H1 (cell line): Measurements from ENCODE around the gene RBM27. TPM values are rescaled to one million over a fixed set of nuclear protein-coding genes. Genes with fewer than 3 reads are reported as not detected.

Source experiments
- CTCF ChIA-PET: fragments of 300-600 bp; sonication (Branson Sonifier 250); formaldehyde crosslinking; loops from one replicate; lab custom pipeline; 2021; ENCODE audit not compliant: partially characterized antibody; lab: Charles Lee
- POLR2A ChIA-PET: fragments of 300-600 bp; sonication (Branson Sonifier 250); formaldehyde crosslinking; loops from one replicate; lab custom pipeline; 2021; ENCODE audit warnings: inconsistent platforms; ENCODE audit not compliant: partially characterized antibody; lab: Charles Lee
- DNase-seq, 2 experiments: peaks; one replicate each; pipeline versions ENCODE4 v3.0.0 to v3.0.0-alpha.2; 2010 to 2022; ENCODE audit warnings: low spot score in 2 of 2, low read depth in 1 of 2, mixed read lengths in 1 of 2
- FAIRE-seq: peaks from 2 replicates; lab custom pipeline; 2011; peaks lifted over from hg19 to GRCh38; lab: Jason Lieb, UNC
- H2AFZ ChIP-seq: 2 replicates; pipeline ENCODE4 v1.8.1; 2012; ENCODE audit warnings: low read length, inconsistent platforms
- H2AK5ac ChIP-seq: 2 replicates; pipeline ENCODE4 v1.6.1; 2013; ENCODE audit warnings: low read depth, low read length
- H2BK120ac ChIP-seq: replicated peaks from 2 replicates; pipeline ENCODE3; 2013; ENCODE audit warnings: low read depth, low read length, inconsistent platforms
- H2BK12ac ChIP-seq: 2 replicates; pipeline ENCODE4 v1.6.1; 2013; ENCODE audit warnings: low read depth, low read length
- H2BK15ac ChIP-seq: 2 replicates; pipeline ENCODE4 v1.6.1; 2013; ENCODE audit warnings: low read length
- H2BK20ac ChIP-seq: 2 replicates; pipeline ENCODE4 v1.6.1; 2013; ENCODE audit warnings: low read length
- H2BK5ac ChIP-seq: 2 replicates; pipeline ENCODE4 v1.6.1; 2013; ENCODE audit warnings: low read depth, low read length
- H3K14ac ChIP-seq: 2 replicates; pipeline ENCODE4 v1.6.1; 2013; ENCODE audit warnings: inconsistent platforms; ENCODE audit not compliant: insufficient read length
- H3K18ac ChIP-seq: 2 replicates; pipeline ENCODE4 v1.6.1; 2013; ENCODE audit warnings: low read length; ENCODE audit errors: extremely low read depth
- H3K23ac ChIP-seq: 2 replicates; pipeline ENCODE4 v1.6.1; 2013; ENCODE audit warnings: inconsistent platforms; ENCODE audit not compliant: insufficient read length
- H3K23me2 ChIP-seq: 2 replicates; pipeline ENCODE4 v1.6.1; 2013; ENCODE audit warnings: low read depth, low read length
- H3K27ac ChIP-seq: 2 replicates; pipeline ENCODE4 v1.6.1; 2011; ENCODE audit warnings: low read depth, low read length, inconsistent platforms
- H3K27me3 ChIP-seq, 4 experiments: replicated peaks in 1 of 4; 1 replicate in 1 of 4; 2 replicates in 3 of 4; pipeline versions ENCODE4 v1.6.1 to v1.8.1; 2011 to 2013; ENCODE audit warnings: low read length in 3 of 4, mild to moderate bottlenecking in 3 of 4, inconsistent platforms in 2 of 4, mixed read lengths in 2 of 4, moderate library complexity in 1 of 4; ENCODE audit not compliant: control insufficient read depth in 3 of 4, insufficient read depth in 3 of 4; ENCODE audit errors: extremely low read depth in 1 of 4
- H3K36me3 ChIP-seq, 4 experiments: 2 replicates each; pipeline versions ENCODE4 v1.6.1 to v1.8.1; 2011 to 2013; ENCODE audit warnings: mild to moderate bottlenecking in 4 of 4, low read length in 3 of 4, moderate library complexity in 2 of 4, control low read depth in 1 of 4, inconsistent platforms in 1 of 4; ENCODE audit not compliant: insufficient read depth in 4 of 4, control insufficient read depth in 2 of 4
- H3K4ac ChIP-seq: replicated peaks from 2 replicates; pipeline ENCODE3; 2013; ENCODE audit warnings: low read length, low read depth, mixed read lengths, inconsistent platforms; ENCODE audit not compliant: insufficient read length
- H3K4me1 ChIP-seq, 4 experiments: replicated peaks in 1 of 4; 1 replicate in 1 of 4; 2 replicates in 3 of 4; pipeline versions ENCODE4 v1.6.1 to v1.8.1; 2011 to 2013; ENCODE audit warnings: low read length in 3 of 4, inconsistent platforms in 2 of 4, mixed read lengths in 1 of 4; ENCODE audit not compliant: insufficient read depth in 4 of 4, control insufficient read depth in 3 of 4
- H3K4me2 ChIP-seq, 2 experiments: 2 replicates each; pipeline versions ENCODE4 v1.6.1 to v1.8.1; 2011 to 2013; ENCODE audit warnings: low read depth in 2 of 2, low read length in 2 of 2, control low read depth in 1 of 2, inconsistent platforms in 1 of 2, mild to moderate bottlenecking in 1 of 2; ENCODE audit not compliant: insufficient read depth in 1 of 2
- H3K4me3 ChIP-seq, 4 experiments: fragments of 200-600, 300-600 bp in 1 of 4; sonication (generic), shearing (Covaris generic), sonication (Bioruptor Twin) in 1 of 4; 2 replicates each; pipeline versions ENCODE4 v1.5.1 to v1.8.1; 2011 to 2016; ENCODE audit warnings: low read length in 4 of 4, low read depth in 3 of 4, control low read depth in 2 of 4, inconsistent platforms in 2 of 4, mild to moderate bottlenecking in 2 of 4, mixed read lengths in 1 of 4, moderate library complexity in 1 of 4; ENCODE audit not compliant: insufficient read depth in 2 of 4; ENCODE audit errors: extremely low read depth in 1 of 4
- H3K56ac ChIP-seq: replicated peaks from 2 replicates; pipeline ENCODE3; 2013; ENCODE audit warnings: low read depth, mild to moderate bottlenecking, mixed read lengths, low read length, inconsistent platforms; ENCODE audit not compliant: insufficient read length
- H3K79me1 ChIP-seq: 2 replicates; pipeline ENCODE4 v1.6.1; 2013; ENCODE audit warnings: low read depth, low read length, control low read depth
- H3K79me2 ChIP-seq, 2 experiments: 2 replicates each; pipeline versions ENCODE4 v1.6.1 to v1.8.1; 2012 to 2013; ENCODE audit warnings: low read length in 2 of 2, mild to moderate bottlenecking in 2 of 2, inconsistent platforms in 1 of 2; ENCODE audit not compliant: insufficient read depth in 2 of 2, control insufficient read depth in 1 of 2
- H3K9ac ChIP-seq, 4 experiments: replicated peaks in 1 of 4; 1 replicate in 1 of 4; 2 replicates in 3 of 4; pipeline versions ENCODE4 v1.6.1 to v1.8.1; 2011 to 2013; ENCODE audit warnings: low read depth in 3 of 4, low read length in 3 of 4, control low read depth in 2 of 4, mild to moderate bottlenecking in 2 of 4, moderate library complexity in 2 of 4, inconsistent platforms in 1 of 4; ENCODE audit errors: extremely low read depth in 1 of 4
- H3K9me3 ChIP-seq, 2 experiments: 2 replicates each; pipeline versions ENCODE4 v1.6.1 to v1.8.1; 2012 to 2013; ENCODE audit warnings: mild to moderate bottlenecking in 2 of 2, moderate library complexity in 2 of 2, control low read depth in 1 of 2, inconsistent platforms in 1 of 2, low read depth in 1 of 2, low read length in 1 of 2, mixed read lengths in 1 of 2; ENCODE audit not compliant: insufficient read depth in 2 of 2
- H4K20me1 ChIP-seq, 2 experiments: replicated peaks in 1 of 2; 2 replicates each; pipeline versions ENCODE3 to v1.8.1; 2011 to 2013; ENCODE audit warnings: inconsistent platforms in 2 of 2, low read length in 2 of 2, mild to moderate bottlenecking in 1 of 2; ENCODE audit not compliant: insufficient read depth in 2 of 2, control insufficient read depth in 1 of 2
- H4K5ac ChIP-seq: 2 replicates; pipeline ENCODE4 v1.6.1; 2013; ENCODE audit warnings: low read length, low read depth, mixed read lengths, inconsistent platforms; ENCODE audit not compliant: insufficient read length
- H4K8ac ChIP-seq: 2 replicates; pipeline ENCODE4 v1.8.0; 2013; ENCODE audit warnings: mild to moderate bottlenecking, moderate library complexity, low read length, inconsistent platforms; ENCODE audit not compliant: insufficient read depth; ENCODE audit errors: extremely low read depth
- H4K91ac ChIP-seq: replicated peaks from 2 replicates; pipeline ENCODE3; 2013; ENCODE audit warnings: low read length, mixed read lengths, inconsistent platforms; ENCODE audit not compliant: insufficient read length
- BCL11A ChIP-seq, 2 experiments: IDR thresholded peaks; one replicate each; pipeline ENCODE4 v1.6.1; 2011; ENCODE audit warnings: low read depth in 2 of 2, low read length in 2 of 2, mild to moderate bottlenecking in 2 of 2
- CBX5 ChIP-seq: fragments of 300-800, 300-1000 bp; sonication (generic); IDR thresholded peaks from 2 replicates; pipeline ENCODE4 v1.7.1; 2016; ENCODE audit warnings: antibody characterized with exemption, low read length, low read depth
- CEBPB ChIP-seq: IDR thresholded peaks from 2 replicates; pipeline ENCODE4 v1.6.1; 2012; ENCODE audit warnings: low read depth, low read length
- GTF2F1 ChIP-seq: IDR thresholded peaks from 2 replicates; pipeline ENCODE4 v1.6.1; 2012; ENCODE audit warnings: low read depth, low read length, improper control_type of control experiment, borderline replicate concordance
- JUND ChIP-seq: IDR thresholded peaks from 2 replicates; pipeline ENCODE4 v1.6.1; 2011; ENCODE audit warnings: mild to moderate bottlenecking, improper control_type of control experiment, low read length
- MAX ChIP-seq: IDR thresholded peaks from 2 replicates; pipeline ENCODE4 v1.6.1; 2012; ENCODE audit warnings: inconsistent platforms
- POLR2AphosphoS5 ChIP-seq: IDR thresholded peaks from 2 replicates; pipeline ENCODE4 v1.6.1; 2011; ENCODE audit warnings: low read depth, low read length
- RBBP5 ChIP-seq: IDR thresholded peaks from 2 replicates; pipeline ENCODE4 v1.7.1; 2012; ENCODE audit warnings: low read depth, mild to moderate bottlenecking, inconsistent platforms, low read length, moderate library complexity, borderline replicate concordance
- SIN3A ChIP-seq, 2 experiments: IDR thresholded peaks in 1 of 2; conservative IDR thresholded peaks in 1 of 2; 2 replicates each; pipeline ENCODE4 v1.6.1; 2011 to 2012; ENCODE audit warnings: low read length in 2 of 2, improper control_type of control experiment in 1 of 2, low read depth in 1 of 2, mild to moderate bottlenecking in 1 of 2
- TCF12 ChIP-seq: IDR thresholded peaks from 2 replicates; pipeline ENCODE4 v1.6.1; 2011; ENCODE audit warnings: low read depth, mild to moderate bottlenecking, low read length
- YY1 ChIP-seq: IDR thresholded peaks from 2 replicates; pipeline ENCODE4 v1.6.1; 2011; ENCODE audit warnings: low read depth, mild to moderate bottlenecking, low read length
- WGBS, 2 experiments: shearing (Covaris generic) in 1 of 2; methylation state at CpG; one replicate each; pipeline versions ENCODE4 v1.1.6 to v1.1.7; 2013 to 2015; ENCODE audit warnings: low lambda C conversion rate in 2 of 2, mixed read lengths in 2 of 2, inconsistent platforms in 1 of 2, low coverage in 1 of 2, missing lambda C conversion rate in 1 of 2; ENCODE audit not compliant: insufficient replicate concordance in 2 of 2, insufficient coverage in 1 of 2, insufficient read length in 1 of 2; ENCODE audit errors: extremely low coverage in 1 of 2, missing lambda C conversion rate in 1 of 2; 5-methylcytosine and 5-hydroxymethylcytosine counted together
- polyA plus RNA-seq, 7 experiments: library from polyadenylated mRNA; depleted of rRNA in 3 of 7; stranded (reverse) in 5 of 7; unstranded in 2 of 7; fragments of >200 nt in 5 of 7; fragments of 200-250 nt in 2 of 7; gene quantifications; 1 replicate in 5 of 7; 2 replicates in 1 of 7; 4 replicates in 1 of 7; pipeline versions ENCODE4 v1.2.1 to v1.2.3, GENCODE V29; 2011 to 2013; ENCODE audit warnings: missing spikeins in 2 of 7, mixed read lengths in 2 of 7
- total RNA-seq: library from RNA; stranded (reverse); fragmentation: NEBNext Ultra II Directional; extraction: Animal tissue kit (Norgen Biotek cat#: 25700); gene quantifications from 2 replicates; pipeline ENCODE4 v1.2.1, GENCODE V29; 2021
- TF ChIP-seq, protein P1 (sequence below): IDR thresholded peaks from 2 replicates; pipeline ENCODE4 v1.6.1; 2011; ENCODE audit warnings: low read length, improper control_type of control experiment
- TF ChIP-seq, protein P2 (sequence below): IDR thresholded peaks from 2 replicates; pipeline ENCODE4 v1.6.1; 2012; ENCODE audit warnings: inconsistent platforms

RBM27 gene
- total and polyA plus RNA-seq, 2 of the 8 experiments (the other 6 are each of a cell fraction or from before 2014, with no cell fraction given) = 13.1 to 42.9 TPM

GRCh38 chr5:146188358-146188757 is 15.0 kb upstream of the RBM27 start:
- Histone ChIP-seq H3K9me3 (no peaks in the 10 kb centered on the region), H3K4ac (no peak overlapping the region), H3K14ac (no peak overlapping the region), H3K79me1 (no peaks in the 10 kb centered on the region), H3K56ac (no peak overlapping the region), H2BK12ac (no peak overlapping the region), H4K5ac (no peak overlapping the region), H3K4me3 (no peak overlapping the region), H2BK120ac (no peak overlapping the region), H3K27ac (no peak overlapping the region), H4K8ac (no peak overlapping the region), H3K79me2 (no peaks in the 10 kb centered on the region), H2AFZ (no peak overlapping the region), H3K27me3 (no peaks in the 10 kb centered on the region), H3K36me3 (no peaks in the 10 kb centered on the region), H3K4me2 (no peak overlapping the region), H2BK5ac (no peak overlapping the region), H2BK20ac (no peak overlapping the region), H3K23ac (no peak overlapping the region), H3K4me1 (no peaks in the 10 kb centered on the region), H4K91ac (no peak overlapping the region), H4K20me1 (no peaks in the 10 kb centered on the region), H3K9ac (no peak overlapping the region), H3K18ac (no peak overlapping the region), H2AK5ac (no peak overlapping the region), H2BK15ac (no peak overlapping the region), H3K23me2 (no peaks in the 10 kb centered on the region; the same call in 1 of the 2 replicates)
- 94% methylated on average over 1 of the region's 1 CpG; no CpG with 5 or more reads in 1 of the 2 experiments for WGBS, 2 experiments
- ChIA-PET CTCF (no interaction called here), POLR2A (interaction anchor here (0.6 to 3.3 kb wide), 2 partner anchors 15 kb away, joined by 3 to 13 read pairs; partner anchors contain the start of gene RBM27)
- FAIRE-seq (no peak), DNase-seq (no peak)
- TF ChIP-seq, protein P1, sequence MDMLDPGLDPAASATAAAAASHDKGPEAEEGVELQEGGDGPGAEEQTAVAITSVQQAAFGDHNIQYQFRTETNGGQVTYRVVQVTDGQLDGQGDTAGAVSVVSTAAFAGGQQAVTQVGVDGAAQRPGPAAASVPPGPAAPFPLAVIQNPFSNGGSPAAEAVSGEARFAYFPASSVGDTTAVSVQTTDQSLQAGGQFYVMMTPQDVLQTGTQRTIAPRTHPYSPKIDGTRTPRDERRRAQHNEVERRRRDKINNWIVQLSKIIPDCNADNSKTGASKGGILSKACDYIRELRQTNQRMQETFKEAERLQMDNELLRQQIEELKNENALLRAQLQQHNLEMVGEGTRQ = no peak
- TF ChIP-seq POLR2AphosphoS5 (no peak), SIN3A (conservative IDR thresholded peaks at IDR 0.05 in 1 of 2, IDR thresholded peaks at IDR 0.05 in 1 of 2; ENCODE audit: low read depth in 1 of 2, low read length in 2 of 2) (no peak), YY1 (no peak), RBBP5 (no peak), CEBPB (no peak), CBX5 (no peak), TCF12 (no peak), BCL11A (IDR thresholded peaks at IDR 0.05; ENCODE audit: low read depth in 2 of 2, low read length in 2 of 2) (no peak), JUND (no peak), MAX (no peak), GTF2F1 (no peak)
- TF ChIP-seq, protein P2, sequence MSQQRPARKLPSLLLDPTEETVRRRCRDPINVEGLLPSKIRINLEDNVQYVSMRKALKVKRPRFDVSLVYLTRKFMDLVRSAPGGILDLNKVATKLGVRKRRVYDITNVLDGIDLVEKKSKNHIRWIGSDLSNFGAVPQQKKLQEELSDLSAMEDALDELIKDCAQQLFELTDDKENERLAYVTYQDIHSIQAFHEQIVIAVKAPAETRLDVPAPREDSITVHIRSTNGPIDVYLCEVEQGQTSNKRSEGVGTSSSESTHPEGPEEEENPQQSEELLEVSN = no peak
